ENCODE results near the gene ENO4.

ENO4 gene

GRCh38 chr10:116868722-116869121 is 19.4 kb downstream of the ENO4 start:
- DNase-seq (ENCODE audit: low read depth, low spot score): no peak
- TF ChIP-seq, protein P1, sequence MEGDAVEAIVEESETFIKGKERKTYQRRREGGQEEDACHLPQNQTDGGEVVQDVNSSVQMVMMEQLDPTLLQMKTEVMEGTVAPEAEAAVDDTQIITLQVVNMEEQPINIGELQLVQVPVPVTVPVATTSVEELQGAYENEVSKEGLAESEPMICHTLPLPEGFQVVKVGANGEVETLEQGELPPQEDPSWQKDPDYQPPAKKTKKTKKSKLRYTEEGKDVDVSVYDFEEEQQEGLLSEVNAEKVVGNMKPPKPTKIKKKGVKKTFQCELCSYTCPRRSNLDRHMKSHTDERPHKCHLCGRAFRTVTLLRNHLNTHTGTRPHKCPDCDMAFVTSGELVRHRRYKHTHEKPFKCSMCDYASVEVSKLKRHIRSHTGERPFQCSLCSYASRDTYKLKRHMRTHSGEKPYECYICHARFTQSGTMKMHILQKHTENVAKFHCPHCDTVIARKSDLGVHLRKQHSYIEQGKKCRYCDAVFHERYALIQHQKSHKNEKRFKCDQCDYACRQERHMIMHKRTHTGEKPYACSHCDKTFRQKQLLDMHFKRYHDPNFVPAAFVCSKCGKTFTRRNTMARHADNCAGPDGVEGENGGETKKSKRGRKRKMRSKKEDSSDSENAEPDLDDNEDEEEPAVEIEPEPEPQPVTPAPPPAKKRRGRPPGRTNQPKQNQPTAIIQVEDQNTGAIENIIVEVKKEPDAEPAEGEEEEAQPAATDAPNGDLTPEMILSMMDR (IDR thresholded peaks at IDR 0.05; ENCODE audit: low read depth, low read length): no peak
- no peak overlapping the region for H3K4me3 ChIP-seq (ENCODE audit: low read depth, low read length)
- in situ Hi-C loops (cut with HindIII; ENCODE audit: low sequenced_read_pairs): no loop called here

- in situ Hi-C loops (cut with HindIII; ENCODE audit: low sequenced_read_pairs): no loop called here
- no peak overlapping the region for H3K4me3 ChIP-seq (ENCODE audit: low read depth, low read length)
Measured at GRCh38 chr10:116870949-116871348, 21.6 kb downstream of the ENO4 start.

DNA sequence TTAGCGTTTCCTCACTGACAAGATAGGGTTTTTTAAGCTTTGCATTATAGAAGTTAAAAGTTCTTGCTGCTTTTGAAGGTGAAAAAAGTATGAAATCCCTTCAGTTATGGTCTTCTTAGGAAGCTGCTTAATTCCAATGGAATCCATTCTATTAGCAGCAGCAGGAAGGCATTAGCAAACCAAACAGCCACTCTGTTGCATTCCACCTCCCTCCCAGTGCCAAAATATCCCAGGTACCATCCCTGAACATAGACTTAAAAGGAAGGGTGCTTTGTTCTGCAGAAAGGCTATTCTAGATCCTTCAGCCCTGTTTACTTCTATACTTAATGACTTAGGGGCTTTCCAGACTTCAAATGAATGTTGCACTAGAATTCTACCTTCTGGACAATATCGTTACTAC is 23.8 kb downstream of the ENO4 start:
- TF ChIP-seq, protein P1 (IDR thresholded peaks at IDR 0.05; ENCODE audit: low read depth, low read length): no peak
- H3K4me3 ChIP-seq (ENCODE audit: low read depth, low read length): no peak overlapping the region
- no peak for DNase-seq (ENCODE audit: low read depth, low spot score)
- in situ Hi-C loops (cut with HindIII; ENCODE audit: low sequenced_read_pairs): no loop called here

More at GRCh38 chr10:116870949-116871348, 21.6 kb downstream of the ENO4 start:
- no peak for DNase-seq (ENCODE audit: low read depth, low spot score)
- TF ChIP-seq, protein P1 (IDR thresholded peaks at IDR 0.05; ENCODE audit: low read depth, low read length): no peak

GRCh38 chr10:116875897-116876296 is 26.6 kb downstream of the ENO4 start:
- no peak overlapping the region for H3K4me3 ChIP-seq (ENCODE audit: low read depth, low read length)
- in situ Hi-C loops (cut with HindIII; ENCODE audit: low sequenced_read_pairs): no loop called here
- TF ChIP-seq, protein P1 (IDR thresholded peaks at IDR 0.05; ENCODE audit: low read depth, low read length): no peak
- no peak for DNase-seq (ENCODE audit: low read depth, low spot score)

DNA sequence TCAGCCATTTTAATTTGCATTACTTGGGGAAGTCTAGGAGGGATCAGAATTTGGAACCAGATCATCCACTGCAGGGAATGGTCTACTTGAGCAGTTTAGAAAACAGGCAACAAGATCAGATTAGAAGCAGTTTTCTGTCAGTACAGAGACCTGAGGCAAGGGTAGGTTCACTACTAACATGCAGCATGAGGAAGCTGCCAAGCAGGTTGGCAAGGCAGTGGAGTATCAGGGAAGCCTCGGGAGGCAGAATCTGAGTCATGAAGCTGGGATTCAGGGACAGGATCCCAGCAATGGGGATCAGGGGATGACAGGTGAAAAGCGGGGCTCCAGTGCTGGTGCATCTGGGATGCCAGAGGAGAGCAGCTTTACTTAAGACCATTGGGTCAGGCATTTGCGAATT is 28.1 kb downstream of the ENO4 start:
- in situ Hi-C loops (cut with HindIII; ENCODE audit: low sequenced_read_pairs): no loop called here

DNA sequence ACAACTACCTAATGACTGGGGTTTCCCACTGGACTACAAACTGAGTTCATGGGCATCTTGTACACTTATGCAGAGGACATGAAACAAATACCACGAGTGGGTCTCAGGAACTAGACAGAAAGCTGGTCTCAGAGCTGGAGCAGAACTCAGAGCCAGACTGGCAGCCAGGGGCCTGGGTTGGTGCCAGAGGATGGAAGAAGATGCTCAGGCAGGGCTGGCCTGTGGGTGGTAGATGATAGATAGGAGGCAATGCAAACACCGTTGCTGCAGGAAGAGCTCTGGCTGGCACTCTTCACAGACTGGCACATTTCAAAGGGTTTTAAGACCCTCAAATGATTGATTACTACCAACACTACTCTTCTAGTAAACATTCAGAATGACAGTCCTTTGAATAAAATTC is 28.8 kb downstream of the ENO4 start:
- no peak overlapping the region for H3K4me3 ChIP-seq (ENCODE audit: low read depth, low read length)
- no peak for DNase-seq (ENCODE audit: low read depth, low spot score)
- in situ Hi-C loops (cut with HindIII; ENCODE audit: low sequenced_read_pairs): no loop called here
- TF ChIP-seq, protein P1 (IDR thresholded peaks at IDR 0.05; ENCODE audit: low read depth, low read length): no peak

More for the DNA sequence above, 28.1 kb downstream of the ENO4 start:
- DNase-seq (ENCODE audit: low read depth, low spot score): no peak
- no peak overlapping the region for H3K4me3 ChIP-seq (ENCODE audit: low read depth, low read length)
- TF ChIP-seq, protein P1 (IDR thresholded peaks at IDR 0.05; ENCODE audit: low read depth, low read length): no peak

- in situ Hi-C loops (cut with HindIII; ENCODE audit: low sequenced_read_pairs): no loop called here
- no peak overlapping the region for H3K4me3 ChIP-seq (ENCODE audit: low read depth, low read length)
- TF ChIP-seq, protein P1 (IDR thresholded peaks at IDR 0.05; ENCODE audit: low read depth, low read length): no peak
- DNase-seq (ENCODE audit: low read depth, low spot score): no peak
Measured at GRCh38 chr10:116879817-116880216, 30.5 kb downstream of the ENO4 start.

Data from astrocyte of the spinal cord (primary cell).